Tibial artery (tissue), 4 donors: ENCODE results near the gene LGALS7.
A peak's percentile ranks its signal among the peaks of the same experiment; 100 is the strongest.
"Not testable (repeated sequence)": the region's sequence is repeated elsewhere in the genome, so short reads cannot be mapped to it uniquely, and the experiment has no call there.

Experiments used
- DNase-seq, 2 donors: peaks; one replicate each; pipeline ENCODE4 v3.0.0-alpha.2; 2019
- H3K27ac ChIP-seq, 2 donors: fragments of 200-600 bp; sonication (generic) in 1 of 2; 1 replicate in 1 of 2; 2 replicates in 1 of 2; pipeline ENCODE4 v1.5.1; 2018 to 2019; ENCODE audit warnings: mild to moderate bottlenecking in 1 of 2
- H3K27me3 ChIP-seq, 2 donors: fragments of 200-600 bp; sonication (generic) in 1 of 2; one replicate each; pipeline versions ENCODE4 v1.5.1 to v1.6.0; 2016 to 2019
- H3K36me3 ChIP-seq, 3 donors: fragments of 200-600 bp; sonication (generic) in 2 of 3; one replicate each; pipeline ENCODE4 v1.5.1; 2016 to 2019; ENCODE audit warnings: mild to moderate bottlenecking in 2 of 3
- H3K4me1 ChIP-seq, 4 donors: fragments of 200-600 bp; sonication (generic) in 2 of 4; 1 replicate in 3 of 4; 2 replicates in 1 of 4; pipeline ENCODE4 v1.5.1; 2016 to 2019
- H3K4me3 ChIP-seq, 2 donors: fragments of 200-600 bp; sonication (generic) in 1 of 2; 1 replicate in 1 of 2; 2 replicates in 1 of 2; pipeline ENCODE4 v1.5.1; 2018 to 2019; ENCODE audit warnings: mild to moderate bottlenecking in 2 of 2
- H3K9me3 ChIP-seq, 3 donors: fragments of 200-600 bp; sonication (generic) in 1 of 3; one replicate each; pipeline ENCODE4 v1.5.1; 2016 to 2019
- intact Hi-C: fragments of 100-400 bp; cut with DNase I; formaldehyde crosslinking; loops from one replicate; pipeline ENCODE4 v1.15.0; 2023; ENCODE audit warnings: low total_unique reads
- TF ChIP-seq, protein P1 (sequence below), 2 experiments: fragments of 200-600 bp in 1 of 2; fragments of 450-650 bp in 1 of 2; IDR thresholded peaks; one replicate each; pipeline ENCODE4 v1.5.1; 2017 to 2019; ENCODE audit warnings: antibody characterized with exemption in 2 of 2, mild to moderate bottlenecking in 1 of 2, moderate library complexity in 1 of 2

LGALS7 gene

DNA sequence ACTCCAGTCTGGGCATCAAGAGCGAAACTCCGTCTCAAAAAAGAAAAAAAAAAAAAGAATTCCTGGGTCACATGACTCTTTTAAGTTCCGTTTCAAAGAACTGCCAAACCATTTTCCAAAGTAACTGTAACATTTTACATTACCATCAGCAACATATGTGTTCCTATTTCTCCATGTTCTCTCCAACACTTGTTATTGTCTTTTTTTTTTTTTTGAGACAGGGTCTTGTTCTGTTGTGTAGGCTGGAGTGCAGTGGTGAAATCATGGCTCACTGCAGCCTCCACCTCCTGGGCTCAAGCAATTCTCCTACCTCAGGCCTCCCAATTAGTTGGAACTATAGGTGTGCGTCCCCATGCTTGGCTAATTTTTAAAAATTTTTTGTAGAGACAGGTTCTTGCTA lies 22.2 kb upstream of the LGALS7 start:
- DNase-seq: no peak
- Histone ChIP-seq H3K27ac (no peak overlapping the region), H3K36me3 (no peaks in the 10 kb centered on the region), H3K27me3 (no peaks in the 10 kb centered on the region), H3K9me3 (no peaks in the 10 kb centered on the region), H3K4me3 (no peak overlapping the region), H3K4me1 (peaks cover 0 to 7% (median 0%) of the 10 kb centered on the region in 4 donors)
- TF ChIP-seq, protein P1, sequence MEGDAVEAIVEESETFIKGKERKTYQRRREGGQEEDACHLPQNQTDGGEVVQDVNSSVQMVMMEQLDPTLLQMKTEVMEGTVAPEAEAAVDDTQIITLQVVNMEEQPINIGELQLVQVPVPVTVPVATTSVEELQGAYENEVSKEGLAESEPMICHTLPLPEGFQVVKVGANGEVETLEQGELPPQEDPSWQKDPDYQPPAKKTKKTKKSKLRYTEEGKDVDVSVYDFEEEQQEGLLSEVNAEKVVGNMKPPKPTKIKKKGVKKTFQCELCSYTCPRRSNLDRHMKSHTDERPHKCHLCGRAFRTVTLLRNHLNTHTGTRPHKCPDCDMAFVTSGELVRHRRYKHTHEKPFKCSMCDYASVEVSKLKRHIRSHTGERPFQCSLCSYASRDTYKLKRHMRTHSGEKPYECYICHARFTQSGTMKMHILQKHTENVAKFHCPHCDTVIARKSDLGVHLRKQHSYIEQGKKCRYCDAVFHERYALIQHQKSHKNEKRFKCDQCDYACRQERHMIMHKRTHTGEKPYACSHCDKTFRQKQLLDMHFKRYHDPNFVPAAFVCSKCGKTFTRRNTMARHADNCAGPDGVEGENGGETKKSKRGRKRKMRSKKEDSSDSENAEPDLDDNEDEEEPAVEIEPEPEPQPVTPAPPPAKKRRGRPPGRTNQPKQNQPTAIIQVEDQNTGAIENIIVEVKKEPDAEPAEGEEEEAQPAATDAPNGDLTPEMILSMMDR (IDR thresholded peaks at IDR 0.05): no peak
- intact Hi-C loops: no loop called here

DNA sequence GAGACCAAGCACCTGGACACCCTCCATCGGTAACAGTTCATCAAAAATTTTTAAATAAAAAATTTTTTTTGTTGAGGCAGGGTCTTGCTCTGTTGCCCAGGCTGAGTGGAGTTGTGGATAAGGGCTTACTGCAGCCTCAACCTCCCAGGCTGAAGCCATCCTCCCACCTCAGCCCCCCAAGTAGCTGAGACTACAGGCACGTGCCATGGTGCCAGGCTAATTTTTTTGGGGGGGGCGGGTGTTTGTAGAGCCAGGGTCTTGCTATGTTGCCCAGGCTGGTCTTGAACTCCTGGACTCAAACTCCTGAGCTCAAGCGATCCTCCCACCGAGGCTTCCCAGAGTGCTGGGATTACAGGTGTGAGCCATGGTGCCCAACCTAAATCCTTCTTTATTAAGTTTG lies 20.4 kb upstream of the LGALS7 start:
- TF ChIP-seq, protein P1 (IDR thresholded peaks at IDR 0.05): no peak
- no peaks in the 10 kb centered on the region for H3K27me3 ChIP-seq
- no peak for DNase-seq
- H3K36me3 ChIP-seq: no peaks in the 10 kb centered on the region
- intact Hi-C loops: no loop called here
- H3K27ac ChIP-seq: no peak overlapping the region
- H3K4me1 ChIP-seq: peaks cover 0 to 7% (median 0%) of the 10 kb centered on the region in 4 donors
- no peaks in the 10 kb centered on the region for H3K9me3 ChIP-seq
- H3K4me3 ChIP-seq: no peak overlapping the region

DNA sequence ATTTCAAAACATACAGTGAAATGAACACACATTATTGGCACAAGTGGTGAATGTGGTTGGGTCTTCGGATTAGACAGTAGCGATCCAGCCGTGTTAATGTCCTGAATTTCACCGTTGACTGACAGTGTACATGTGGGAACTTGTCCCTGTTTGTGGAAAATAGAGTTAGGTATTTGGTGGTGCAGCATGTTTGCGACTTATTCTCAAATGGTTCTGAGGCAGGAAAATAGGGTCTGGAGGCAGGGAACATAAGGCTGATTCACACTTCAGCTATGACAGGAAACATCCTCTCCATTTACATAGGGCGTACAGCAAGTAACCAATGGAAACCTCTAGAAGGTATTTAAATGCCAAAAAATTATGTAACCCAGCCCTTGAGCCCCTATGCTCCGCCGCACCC lies 19.9 kb upstream of the LGALS7 start:
- H3K9me3 ChIP-seq: no peaks in the 10 kb centered on the region
- H3K4me3 ChIP-seq: no peak overlapping the region
- intact Hi-C loops: no loop called here
- no peaks in the 10 kb centered on the region for H3K36me3 ChIP-seq
- peaks cover 0 to 7% (median 0%) of the 10 kb centered on the region in 4 donors for H3K4me1 ChIP-seq
- TF ChIP-seq, protein P1 (IDR thresholded peaks at IDR 0.05): no peak
- H3K27me3 ChIP-seq: no peaks in the 10 kb centered on the region
- no peak for DNase-seq
- no peak overlapping the region for H3K27ac ChIP-seq

DNA sequence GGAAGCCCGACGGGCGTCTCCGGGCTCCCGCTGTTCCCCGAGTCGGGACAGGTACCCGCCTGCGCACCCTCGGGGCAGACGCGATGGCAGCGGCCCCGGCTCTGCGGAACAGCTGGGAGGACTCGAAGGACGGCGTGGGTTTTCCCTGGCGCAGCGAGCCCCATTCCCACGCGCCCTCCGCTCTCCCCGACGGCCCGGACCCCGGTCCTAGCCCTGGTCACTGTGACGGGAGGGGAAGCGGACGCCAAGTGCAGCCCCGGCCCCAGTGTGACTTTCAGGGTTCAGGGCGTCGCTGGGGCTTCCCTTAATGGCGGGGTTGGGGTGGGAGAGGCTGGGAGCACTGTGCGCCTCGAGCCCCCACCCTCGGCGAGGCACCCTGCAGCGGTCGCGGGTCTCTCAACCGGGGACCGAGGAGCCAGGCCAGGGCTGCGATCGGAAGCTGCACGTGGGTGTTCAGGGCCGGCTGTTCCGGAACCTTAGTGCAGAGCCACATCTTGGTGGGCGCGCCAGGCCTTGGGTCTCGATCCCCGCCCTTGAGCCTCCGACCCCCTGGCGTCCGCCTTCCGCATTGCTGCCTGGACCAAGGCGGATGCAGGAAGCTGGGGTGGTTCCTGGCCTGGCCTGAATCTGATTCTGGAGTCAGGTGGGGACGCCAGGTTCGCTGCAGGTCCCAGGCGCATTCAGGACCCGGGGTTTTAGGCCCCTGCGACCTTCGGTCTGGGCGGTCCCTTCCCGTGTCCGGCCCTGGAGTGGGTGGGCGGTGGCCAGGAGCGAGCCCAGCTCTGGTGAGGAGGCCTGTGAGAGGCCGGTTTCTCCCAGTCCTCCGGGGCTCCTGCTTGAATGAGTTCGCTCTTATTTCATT lies 19.2 kb upstream of the LGALS7 start:
- Histone ChIP-seq H3K4me3 (peak overlapping the region; percentile 20 to 29), H3K4me1 (peaks cover 0 to 7% (median 0%) of the 10 kb centered on the region in 4 donors), H3K9me3 (no peaks in the 10 kb centered on the region), H3K27ac (no peak overlapping the region), H3K36me3 (no peaks in the 10 kb centered on the region), H3K27me3 (no peaks in the 10 kb centered on the region)
- intact Hi-C loops: no loop called here
- TF ChIP-seq, protein P1 (IDR thresholded peaks at IDR 0.05): peak in 1 of 2 experiments; percentile 6
- DNase-seq: no peak

DNA sequence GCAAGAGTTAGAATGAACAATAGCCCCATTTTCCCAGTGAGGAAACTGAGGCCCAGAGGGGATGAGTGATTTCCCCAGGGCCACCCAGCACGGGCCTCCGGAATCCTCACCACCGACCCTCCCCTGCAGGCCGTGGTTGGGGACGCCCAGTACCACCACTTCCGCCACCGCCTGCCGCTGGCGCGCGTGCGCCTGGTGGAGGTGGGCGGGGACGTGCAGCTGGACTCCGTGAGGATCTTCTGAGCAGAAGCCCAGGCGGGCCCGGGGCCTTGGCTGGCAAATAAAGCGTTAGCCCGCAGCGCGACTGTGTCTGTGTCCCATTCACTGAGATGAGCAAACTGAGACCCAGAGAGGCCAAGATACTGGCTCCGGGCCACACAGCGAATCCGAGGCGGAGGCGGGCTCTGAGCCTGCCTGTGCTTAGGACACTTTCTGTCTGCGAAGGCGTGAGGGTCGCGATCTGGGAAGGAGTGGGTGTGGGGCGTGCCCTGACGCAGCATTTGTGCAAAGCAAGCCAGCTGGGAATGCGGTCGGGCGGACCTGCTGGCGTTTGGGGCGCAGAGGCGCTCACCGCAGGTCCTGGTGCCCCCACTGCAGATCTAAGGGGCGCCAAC lies 18.2 kb upstream of the LGALS7 start:
- H3K9me3 ChIP-seq, DNase-seq, H3K36me3 ChIP-seq, intact Hi-C loops, H3K27ac ChIP-seq, H3K27me3 ChIP-seq, H3K4me1 ChIP-seq: not testable (repeated sequence)
- peak overlapping the region in 1 of 2 donors; percentile 31 for H3K4me3 ChIP-seq

DNA sequence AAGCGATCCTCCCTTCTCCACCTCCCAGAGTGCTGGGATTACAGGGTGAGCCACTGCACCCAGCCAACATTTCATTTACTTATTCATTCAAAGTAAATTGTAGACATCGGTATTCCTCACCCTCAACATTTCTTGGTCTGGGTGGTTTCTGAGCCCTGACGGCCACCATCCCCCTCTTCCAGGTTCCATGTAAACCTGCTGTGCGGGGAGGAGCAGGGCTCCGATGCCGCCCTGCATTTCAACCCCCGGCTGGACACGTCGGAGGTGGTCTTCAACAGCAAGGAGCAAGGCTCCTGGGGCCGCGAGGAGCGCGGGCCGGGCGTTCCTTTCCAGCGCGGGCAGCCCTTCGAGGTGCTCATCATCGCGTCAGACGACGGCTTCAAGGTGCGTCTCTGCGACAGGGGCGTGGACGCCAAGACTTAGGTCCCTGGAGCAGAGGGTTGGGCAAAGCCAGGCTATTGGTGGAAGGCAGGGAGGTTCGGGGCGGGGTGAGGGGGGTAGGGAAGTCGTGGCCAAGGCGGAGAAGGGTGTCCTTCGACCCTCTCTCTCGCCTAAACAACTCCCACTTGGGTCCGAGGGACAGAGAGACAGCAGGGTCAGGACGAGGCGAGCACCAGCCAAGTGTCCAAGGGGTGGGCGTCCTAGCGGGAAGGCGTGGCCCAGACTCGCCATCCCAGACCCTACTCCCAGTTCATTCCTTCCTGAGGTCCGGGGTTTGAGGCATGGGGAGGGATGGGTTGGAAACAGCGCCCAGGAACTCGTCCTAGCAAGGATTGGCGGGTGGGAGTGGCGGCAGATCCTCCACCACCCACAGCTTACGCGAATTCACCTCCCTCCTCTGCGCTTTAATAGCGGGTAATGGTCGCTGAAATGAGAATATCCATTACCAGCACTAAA lies 17.4 kb upstream of the LGALS7 start:
- not testable (repeated sequence) for H3K27ac ChIP-seq

More for the DNA sequence above, 17.4 kb upstream of the LGALS7 start:
- H3K36me3 ChIP-seq, H3K4me1 ChIP-seq, H3K27me3 ChIP-seq, H3K9me3 ChIP-seq, DNase-seq, intact Hi-C loops: not testable (repeated sequence)
- peak overlapping the region in 1 of 2 donors; percentile 31 for H3K4me3 ChIP-seq
